Measurements from ENCODE around the gene RUVBL1.

Gene RUVBL1

GRCh38 chr3:128066676-128067075 lies 56.9 kb downstream of the RUVBL1 start:
- no peak for DNase-seq (ENCODE audit: low read depth)

- DNase-seq (ENCODE audit: low read depth) = no peak
Measured at GRCh38 chr3:128066114-128066513, 57.5 kb downstream of the RUVBL1 start.

GRCh38 chr3:128064962-128065361 lies 58.6 kb downstream of the RUVBL1 start:
- DNase-seq (ENCODE audit: low read depth) = no peak

GRCh38 chr3:128063865-128064264 lies 59.7 kb downstream of the RUVBL1 start:
- no peak for DNase-seq (ENCODE audit: low read depth)

- no peak for DNase-seq (ENCODE audit: low read depth)
Measured at GRCh38 chr3:128062033-128062745, 61.4 kb downstream of the RUVBL1 start.

GRCh38 chr3:128060473-128061381 lies 62.9 kb downstream of the RUVBL1 start:
- no peak for DNase-seq (ENCODE audit: low read depth)

GRCh38 chr3:128056258-128056657 lies 67.4 kb downstream of the RUVBL1 start:
- no peak for DNase-seq (ENCODE audit: low read depth)

- no peak for DNase-seq (ENCODE audit: low read depth)
Measured at GRCh38 chr3:128054367-128054766, 69.2 kb downstream of the RUVBL1 start.

- no peak for DNase-seq (ENCODE audit: low read depth)
Measured at GRCh38 chr3:128053614-128054013, 70.0 kb downstream of the RUVBL1 start.

GRCh38 chr3:128052595-128053351 lies 70.8 kb downstream of the RUVBL1 start:
- DNase-seq (ENCODE audit: low read depth) = no peak

- DNase-seq (ENCODE audit: low read depth) = peak; percentile 95
Measured at GRCh38 chr3:128051837-128052594, 71.6 kb downstream of the RUVBL1 start, which contains the start of gene SEC61A1. SEC61A1 (plus strand) TSS chr3:128052437; CDS start chr3:128052553, 116 bp downstream.

GRCh38 chr3:128051459-128051836 lies 72.2 kb downstream of the RUVBL1 start:
- DNase-seq (ENCODE audit: low read depth) = no peak

- DNase-seq (ENCODE audit: low read depth) = no peak
Measured at GRCh38 chr3:128050597-128050996, 73.0 kb downstream of the RUVBL1 start.

GRCh38 chr3:128041344-128041743 lies 82.3 kb downstream of the RUVBL1 start:
- no peak for DNase-seq (ENCODE audit: low read depth)

GRCh38 chr3:128040660-128041059 lies 83.0 kb downstream of the RUVBL1 start:
- DNase-seq (ENCODE audit: low read depth) = no peak

GRCh38 chr3:128040041-128040440 lies 83.6 kb downstream of the RUVBL1 start:
- no peak for DNase-seq (ENCODE audit: low read depth)

- DNase-seq (ENCODE audit: low read depth) = no peak
Measured at GRCh38 chr3:128036119-128036518, 87.5 kb downstream of the RUVBL1 start.

- DNase-seq (ENCODE audit: low read depth) = no peak
Measured at GRCh38 chr3:128033102-128033501, 90.5 kb downstream of the RUVBL1 start.

Measured in stimulated activated CD8-positive, alpha-beta memory T cell treated with anti-CD3 and anti-CD28 coated beads, Interleukin-4, amount 100 ng/mL, for 24 hours (primary cell).